Measurements from ENCODE around the gene FUT2.
"Not testable (repeated sequence)": the region's sequence is repeated elsewhere in the genome, so short reads cannot be mapped to it uniquely, and the experiment has no call there.

Gene FUT2

DNA sequence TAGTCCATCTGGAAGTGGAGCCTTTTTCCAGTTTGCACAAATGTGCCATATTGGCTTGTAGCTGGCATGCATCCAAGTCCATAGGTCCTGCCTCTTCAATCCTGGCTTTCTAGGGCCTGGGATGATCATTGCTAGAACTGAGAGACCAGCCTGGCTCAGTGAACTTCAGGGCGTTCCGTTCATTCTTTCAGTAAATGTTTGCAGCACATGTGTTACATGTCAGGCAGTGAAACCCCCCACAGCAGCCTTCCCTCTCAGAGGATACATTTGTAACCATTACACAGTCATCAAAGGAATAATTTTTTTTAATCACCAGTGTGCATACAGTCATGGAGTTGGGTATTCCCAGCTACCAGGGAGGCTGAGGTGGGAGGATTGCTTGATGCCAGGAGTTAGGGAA is 9.7 kb downstream of the FUT2 start:
- DNase-seq: no peak

DNA sequence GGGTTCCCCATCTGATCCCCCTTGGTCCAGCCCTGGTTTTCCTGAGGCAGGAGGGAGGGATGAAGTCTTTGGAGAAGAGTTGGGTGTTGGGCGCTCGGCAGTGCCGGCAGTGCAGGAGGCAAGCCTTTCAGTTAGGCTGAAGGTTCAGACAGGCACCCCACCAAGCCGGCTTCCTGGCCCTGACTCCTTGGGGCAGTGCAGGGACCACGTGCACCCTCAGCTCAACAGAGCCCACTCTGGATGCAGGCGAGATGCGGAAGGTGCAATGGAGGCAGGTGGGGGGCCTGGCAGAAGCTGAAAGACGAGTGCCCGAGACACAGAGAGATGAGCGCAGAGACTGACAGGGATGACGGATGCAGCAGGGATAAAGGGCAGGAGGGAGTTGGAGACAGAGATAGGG is 12.7 kb downstream of the FUT2 start:
- no peak for DNase-seq

DNA sequence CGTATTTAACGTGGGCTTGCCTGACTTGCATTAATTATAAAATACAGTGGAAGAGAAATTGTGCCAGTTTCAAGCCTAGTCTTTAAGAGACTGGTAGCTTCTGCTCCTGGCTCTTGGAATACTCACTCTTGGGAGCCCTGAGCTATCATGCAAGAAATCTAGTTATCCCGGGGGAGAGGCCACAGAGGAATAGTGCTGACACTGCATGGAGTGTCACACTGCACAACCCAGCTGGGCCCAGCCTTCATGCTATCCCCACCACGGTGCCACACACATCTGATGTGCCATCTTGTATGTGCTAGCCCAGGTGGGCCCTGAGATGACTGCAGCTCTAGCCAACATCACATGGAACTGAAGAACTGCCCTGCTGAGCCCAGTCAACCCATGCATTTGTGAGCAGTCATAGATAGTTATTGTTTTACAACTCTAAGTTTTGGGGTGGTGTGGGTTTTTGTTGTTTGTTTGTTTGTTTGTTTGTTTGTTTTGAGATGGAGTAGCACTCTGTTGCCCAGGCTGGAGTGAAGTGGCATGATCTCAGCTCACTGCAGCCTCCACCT is 15.4 kb downstream of the FUT2 start:
- DNase-seq: no peak

DNA sequence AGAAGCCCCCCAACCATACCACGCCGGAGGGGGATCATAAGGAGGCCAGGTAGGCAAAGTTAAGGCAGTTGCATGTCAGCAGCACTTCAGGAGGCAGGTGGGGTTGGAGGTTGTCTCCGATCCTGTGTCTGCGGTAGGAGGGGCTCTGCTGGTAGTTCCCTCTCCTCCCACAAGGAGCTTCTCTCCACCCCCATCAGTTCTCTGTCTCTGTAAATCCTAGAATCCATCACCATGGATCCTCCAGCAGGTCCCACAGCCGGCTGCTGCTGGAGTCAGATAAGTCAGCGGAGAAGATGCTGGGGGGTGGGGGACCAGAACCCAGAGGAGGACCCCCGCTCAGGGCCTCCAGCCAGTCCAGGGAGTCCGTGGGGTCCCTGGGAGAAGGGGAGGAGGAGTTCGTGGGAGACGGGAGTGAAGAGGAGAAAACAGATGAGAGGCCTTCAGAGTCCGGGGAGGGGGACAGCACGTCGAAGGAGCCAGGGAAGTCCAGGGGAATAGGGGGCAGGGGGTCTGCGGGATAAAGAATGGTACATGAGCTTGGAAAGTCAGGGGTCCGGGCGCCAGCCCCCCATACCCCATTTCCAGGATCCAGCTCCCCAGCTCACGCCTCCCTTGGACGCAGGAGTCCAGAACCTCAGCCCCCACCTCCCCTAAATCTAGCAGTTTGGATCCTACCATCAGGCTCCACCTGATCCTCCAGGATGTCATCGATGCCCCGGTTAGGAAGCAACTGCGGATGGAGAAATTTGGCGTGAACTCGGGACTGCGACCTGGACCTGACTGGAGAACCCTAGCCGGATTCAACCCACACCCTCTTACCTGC is 17.5 kb downstream of the FUT2 start:
- DNase-seq: no peak

DNA sequence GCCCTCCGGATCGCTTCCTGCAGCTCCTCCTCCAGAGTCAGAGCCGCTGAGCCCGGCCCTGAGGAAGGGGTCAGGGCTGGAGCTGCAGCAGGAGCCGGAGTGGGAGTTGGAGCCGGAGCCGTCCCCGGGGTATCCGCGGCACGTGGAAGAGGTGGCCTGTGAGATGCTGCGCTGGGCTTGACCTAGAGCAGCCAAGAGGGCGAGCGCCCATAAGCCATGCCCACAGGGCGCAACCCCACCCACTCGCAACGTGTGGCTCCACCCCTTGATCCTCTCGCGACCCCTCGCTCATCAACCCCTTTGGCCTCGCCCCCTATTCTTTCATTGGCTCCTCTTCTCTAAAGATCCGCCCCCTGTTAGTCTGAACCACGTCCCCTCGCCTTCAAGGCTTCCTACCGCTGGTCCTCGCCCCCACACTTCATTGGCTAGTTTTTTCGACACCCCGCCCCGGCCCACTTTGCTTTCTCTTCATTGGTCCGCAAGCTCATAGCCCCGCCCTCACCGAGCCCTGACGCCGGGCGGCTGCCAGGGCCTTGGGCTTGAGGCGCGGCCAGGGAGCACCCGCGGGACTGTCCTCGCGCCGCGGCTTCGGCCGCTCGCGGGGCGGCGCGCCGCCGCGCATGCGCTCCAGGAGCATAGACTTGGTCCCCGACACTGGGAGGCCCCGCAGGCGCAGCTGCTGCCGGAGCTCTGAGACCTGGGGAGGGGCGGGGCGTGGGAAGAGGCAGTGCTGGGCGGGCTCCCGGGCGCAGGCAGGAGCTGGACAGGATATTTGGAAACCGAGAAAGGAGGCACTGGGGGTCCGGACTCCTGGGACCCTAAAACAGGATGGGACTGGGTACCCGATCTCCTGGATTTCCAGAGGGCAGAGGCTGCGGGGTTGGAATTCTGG is 18.3 kb downstream of the FUT2 start:
- DNase-seq: peak; percentile 95 to 96

DNA sequence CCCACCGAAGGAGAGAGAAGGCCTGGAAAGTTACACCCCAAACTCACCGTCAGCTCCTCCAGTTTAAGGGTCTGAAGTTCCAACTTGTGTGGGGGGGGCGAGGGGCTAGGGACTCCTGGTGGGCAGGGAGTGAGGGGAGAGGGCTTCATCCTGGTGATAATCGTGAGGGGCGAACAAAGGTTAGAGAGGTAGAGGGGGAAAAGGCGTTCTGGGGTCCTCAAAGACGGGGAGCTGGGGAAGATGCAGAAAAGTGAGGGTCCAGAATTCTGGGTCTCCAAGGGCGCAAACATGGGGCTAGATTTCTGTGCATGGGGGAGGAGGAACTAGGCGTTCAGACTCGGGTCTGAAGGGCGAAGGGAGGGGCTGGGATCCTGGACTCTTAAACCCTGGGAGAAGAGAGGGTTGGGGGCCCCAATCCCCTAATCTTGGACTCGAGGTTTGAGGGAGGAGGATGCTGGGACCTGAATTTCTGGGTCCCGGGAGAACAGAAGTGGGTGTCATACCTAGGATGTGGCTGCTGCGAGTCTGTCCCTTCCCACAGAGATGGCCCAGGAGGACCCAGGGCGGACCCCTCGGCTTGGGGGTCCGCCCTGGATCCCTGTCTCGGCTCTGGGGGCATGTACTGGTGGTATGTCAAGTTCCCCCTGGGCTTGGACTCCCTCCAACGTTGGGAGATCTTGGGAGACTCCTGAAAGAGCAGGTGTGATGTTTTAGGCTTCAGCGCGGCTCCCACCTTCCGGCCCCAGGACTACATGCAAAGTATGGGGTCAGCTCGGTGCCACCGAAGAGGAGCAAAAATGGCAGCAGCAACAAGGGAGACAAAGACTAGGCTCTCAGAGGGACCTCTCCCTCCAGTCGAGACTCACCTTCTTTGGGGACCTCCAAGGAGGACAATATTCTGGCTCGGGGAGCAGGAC is 19.2 kb downstream of the FUT2 start:
- DNase-seq: no peak

DNA sequence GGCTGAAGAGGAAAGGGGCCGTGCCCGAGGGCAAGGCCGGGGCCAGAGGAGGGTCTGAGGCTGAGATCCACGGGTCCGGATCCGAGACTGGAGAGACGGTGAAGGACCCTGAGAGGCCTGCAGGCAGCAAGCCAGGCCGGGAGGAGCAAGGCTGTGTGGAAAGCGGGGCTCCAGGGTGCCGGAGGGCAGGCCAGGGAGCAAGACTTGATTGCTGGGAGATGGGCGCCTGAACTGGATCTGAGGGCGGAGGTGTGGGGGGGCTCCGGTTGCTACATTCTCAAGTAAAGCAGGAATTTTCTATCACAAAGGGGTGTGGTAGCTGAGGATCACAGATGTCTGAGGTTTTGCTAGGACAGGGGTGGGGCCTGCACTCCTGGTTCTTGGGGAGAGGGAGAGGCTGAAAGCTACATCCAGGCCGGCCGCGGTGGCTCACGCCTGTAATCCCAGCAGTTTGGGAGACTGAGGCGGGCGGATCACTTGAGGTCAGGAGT is 20.0 kb downstream of the FUT2 start:
- no peak for DNase-seq

DNA sequence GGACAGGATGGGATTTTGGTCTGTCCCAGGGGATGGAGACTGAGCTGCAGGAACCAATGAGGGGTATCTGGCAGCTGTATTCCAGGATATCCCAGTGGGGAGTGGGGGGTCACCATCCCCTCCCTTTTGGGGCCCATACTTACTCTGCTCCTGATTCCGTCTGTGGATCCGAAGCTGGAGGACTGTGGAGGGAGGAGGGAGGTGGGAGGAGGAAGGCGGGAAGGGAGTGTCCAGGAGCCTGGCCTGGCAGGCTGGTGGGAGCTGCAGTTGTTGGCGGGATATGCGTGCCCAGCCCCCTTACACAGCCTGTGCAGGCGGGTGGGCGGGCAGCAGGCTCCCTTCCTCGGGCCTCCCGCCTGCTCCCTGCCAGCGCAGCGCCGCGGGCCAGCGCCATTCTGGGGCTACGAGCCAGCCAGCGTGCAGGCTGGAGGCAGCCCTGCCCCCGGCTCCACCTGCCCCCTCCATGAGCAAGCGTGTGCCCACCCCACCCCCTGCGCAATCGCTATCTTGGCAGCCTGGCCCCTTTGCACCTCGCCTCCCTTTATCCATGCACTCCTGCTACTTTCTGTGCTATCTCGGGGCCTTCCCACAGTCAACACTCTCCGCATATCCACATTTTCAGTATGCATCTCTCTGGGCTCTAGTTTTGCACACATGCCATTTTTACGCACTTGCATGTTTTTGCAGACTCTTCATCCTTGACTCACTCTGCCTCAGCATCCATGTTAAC is 21.0 kb downstream of the FUT2 start:
- DNase-seq: no peak

DNA sequence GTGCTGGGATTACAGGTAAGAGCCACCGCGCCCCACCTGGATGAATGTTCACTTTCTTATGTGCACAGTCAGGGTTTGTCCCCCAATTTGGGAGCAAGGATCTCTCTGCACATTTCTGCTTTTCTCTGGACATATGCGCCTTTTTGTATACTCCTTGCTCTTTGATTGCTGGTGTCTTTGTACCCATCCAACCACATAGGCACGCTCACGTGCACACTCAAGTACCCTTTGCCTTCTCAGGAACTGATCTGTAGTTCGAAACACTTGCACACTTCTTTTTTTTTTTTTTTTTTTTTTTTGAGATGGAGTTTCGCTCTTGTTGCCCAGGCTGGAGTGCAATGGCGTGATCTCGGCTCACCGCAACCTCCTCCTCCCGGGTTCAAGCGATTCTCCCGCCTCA is 22.3 kb downstream of the FUT2 start:
- not testable (repeated sequence) for DNase-seq

DNA sequence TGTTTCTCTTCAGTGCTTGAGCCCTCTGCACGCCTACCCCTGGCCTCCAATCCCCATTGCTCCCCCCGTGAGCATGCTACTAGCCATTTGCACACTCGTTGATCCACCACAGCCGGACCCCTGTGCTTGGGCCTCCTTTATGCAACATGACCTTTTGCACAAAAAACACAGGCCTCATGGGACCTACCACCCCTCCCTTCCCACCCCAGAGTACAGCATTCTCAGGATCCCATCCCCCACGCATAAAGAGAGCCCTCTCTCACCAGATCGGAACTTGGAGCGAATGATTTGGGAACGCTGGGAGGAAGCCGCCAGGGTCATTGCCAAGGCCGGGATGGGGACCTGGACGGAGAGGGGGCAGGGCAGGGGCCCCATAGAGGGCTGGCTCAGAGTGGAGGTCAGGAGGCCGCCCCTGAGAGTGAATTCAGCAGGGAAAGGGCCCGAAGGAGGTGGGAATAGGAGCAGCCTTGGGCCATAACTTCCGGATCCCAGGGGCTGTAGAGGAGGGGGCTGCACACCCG is 23.0 kb downstream of the FUT2 start:
- no peak for DNase-seq

DNA sequence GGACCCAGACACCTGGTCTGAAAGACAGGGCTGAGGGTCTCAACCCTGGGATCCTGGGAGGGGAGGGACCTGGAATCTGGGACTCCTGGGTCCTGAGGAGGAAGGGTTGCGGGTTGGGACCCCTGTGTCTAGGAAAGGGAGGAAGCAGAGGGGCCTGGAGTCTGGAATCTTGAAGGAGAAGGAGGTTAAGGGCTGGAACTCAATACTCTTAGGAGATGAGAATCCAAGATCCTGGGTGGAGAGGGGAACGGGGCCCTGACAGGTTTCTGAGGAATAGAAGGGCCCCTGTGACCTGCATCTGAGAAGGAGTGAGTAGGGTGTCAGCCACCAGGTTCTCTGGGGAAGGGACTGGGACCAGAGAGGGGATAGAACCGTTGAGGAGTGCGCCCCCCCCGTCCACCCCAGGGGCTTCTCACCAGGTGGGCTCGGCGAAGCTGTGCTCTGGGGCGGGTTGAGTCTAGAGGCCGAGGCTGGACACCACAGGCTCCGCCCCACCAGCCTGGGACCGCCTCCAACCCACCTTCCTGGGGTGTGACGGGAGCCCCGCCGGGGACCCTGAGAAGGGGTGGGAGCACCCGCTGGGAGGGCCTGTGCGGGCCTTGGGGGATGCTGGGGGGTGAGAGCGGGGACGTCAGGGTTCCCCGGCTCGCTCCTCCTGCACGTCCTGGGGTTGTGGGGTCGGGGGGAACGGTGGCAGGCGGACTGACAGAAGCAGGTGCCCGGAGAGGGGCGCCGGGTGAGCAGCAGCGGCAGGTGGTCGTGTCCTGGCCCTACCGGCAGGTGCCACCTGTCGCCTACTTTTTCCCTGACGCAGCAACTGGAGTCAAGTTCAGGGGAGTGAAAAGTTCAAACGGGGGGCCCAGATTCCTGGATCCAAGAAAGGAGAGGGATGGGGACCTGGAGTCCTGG is 23.7 kb downstream of the FUT2 start, which contains the start of gene MAMSTR:
MAMSTR (minus strand) TSS at position 463 of the 909 bp plus-strand sequence. CDS start 694 bp downstream, outside the sequence.
- DNase-seq: no peak

DNA sequence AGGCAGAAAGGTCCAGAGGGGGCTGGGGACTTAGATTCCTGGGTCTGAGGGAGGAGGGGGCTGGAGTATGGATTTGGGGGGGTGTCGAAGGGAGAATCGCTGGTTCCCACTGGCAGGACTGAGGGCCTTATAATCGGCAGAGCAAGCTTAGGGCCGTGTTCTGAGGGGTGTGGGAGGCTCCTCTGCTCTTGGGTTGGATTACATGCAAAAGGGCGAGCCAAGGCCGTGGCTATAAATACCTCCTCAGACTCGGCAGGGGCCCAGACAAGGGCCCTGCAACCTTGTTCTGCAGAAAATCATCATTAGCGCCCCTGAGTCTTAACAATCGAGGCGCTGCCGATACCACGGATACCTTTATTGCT is 24.5 kb downstream of the FUT2 start:
- DNase-seq: no peak

DNA sequence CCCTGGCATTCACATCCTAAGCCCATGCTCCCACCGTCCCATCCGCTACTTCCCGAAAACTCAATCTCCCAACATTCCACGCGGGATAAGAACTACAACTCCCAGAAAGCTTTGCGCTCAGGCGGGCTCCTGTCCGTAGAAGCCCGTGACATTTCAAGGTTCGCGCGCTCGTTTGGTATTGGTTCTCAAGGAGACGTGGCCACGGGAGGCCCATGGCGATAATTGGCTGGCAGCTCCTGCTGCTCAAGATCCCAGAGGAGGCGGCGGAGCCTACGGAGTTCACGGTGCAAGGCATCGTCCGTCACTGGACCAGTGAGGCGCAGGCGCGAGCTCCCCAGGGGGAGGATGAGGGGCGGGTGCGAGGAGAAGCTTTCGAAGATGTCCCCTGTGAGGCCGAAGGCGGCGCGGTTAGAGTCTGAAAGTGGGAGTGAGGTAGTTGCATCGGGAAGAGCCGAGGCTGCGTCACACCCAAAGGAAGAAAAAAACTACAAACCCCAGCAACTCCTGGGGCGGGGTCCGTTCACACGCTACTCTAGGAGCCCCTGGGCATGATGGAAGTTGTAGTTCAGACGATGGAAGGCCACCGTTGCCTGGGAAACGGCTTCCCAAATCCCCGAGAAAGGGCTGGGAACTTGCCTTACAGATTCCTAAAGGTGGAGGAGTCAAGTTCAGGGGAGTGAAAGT is 25.0 kb downstream of the FUT2 start:
- DNase-seq: peak; percentile 85 to 88

DNA sequence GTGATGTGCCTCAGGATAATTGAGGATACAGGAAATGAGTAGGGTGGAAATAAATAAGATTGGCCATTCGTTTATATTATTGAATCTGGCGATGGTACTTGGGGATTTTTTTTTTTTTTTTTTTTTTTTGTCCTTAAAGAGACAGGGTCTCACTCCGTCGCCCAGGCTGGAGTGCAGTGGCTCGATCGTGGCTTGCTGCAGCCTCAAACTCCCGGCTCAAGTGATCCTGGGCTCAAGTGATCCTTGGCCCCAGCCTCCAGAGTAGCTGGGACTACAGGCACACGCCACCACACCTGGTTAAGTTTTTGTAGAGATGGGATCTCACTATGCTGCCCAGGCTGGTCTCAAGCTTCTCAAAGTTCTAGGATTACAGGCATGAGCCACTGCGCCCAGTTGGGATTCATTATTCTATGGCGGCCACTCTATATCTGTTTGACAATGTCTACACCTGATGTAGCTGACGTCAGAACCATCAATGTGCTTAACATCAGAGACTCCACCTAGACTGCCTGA is 26.5 kb downstream of the FUT2 start:
- DNase-seq: no peak

DNA sequence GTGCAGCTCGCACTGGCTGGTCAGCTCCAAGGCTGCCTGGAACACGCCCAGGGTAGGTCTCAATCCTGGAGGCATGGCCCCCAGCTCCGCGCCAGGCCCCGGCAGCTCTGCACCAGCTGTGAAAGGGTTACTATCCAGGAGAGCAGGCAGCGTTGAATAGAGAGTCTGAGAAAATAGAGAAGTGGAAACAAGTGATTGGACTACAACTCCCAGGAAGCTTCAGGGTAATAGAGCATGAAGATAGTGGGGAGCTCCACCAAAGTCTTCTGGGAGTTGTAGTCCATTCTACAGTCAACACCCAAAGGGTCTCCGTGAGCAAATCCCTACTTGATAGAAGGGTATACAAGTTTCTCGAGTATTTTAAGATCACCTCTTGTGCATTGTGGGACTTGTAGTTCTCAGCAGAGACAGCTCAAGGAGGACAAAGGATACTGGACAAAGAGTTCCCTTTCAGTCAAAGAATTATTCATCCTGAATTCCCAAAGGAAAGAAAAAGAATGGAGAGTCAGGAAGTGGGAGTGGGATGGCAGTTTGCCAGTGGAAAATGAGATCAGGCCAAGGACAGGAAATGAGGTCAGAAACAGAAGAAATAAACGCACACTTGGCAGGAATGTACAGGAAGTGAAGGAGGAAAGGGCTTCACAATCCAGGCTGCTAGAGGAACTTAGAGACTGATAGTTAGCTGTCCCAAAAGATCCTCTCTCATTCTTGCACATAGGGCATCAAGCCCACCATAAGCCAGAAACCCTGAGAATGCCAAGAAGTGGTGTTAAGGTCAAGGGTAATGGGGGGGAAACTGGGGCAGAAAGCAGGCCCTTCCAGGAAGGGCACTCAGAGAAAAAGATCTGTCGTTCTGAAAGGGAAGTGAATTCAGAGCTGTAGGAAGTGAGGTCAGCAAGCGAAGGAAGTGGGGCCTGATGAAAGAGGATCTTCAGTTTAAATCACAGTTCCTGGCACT is 29.3 kb downstream of the FUT2 start:
- DNase-seq: no peak

DNA sequence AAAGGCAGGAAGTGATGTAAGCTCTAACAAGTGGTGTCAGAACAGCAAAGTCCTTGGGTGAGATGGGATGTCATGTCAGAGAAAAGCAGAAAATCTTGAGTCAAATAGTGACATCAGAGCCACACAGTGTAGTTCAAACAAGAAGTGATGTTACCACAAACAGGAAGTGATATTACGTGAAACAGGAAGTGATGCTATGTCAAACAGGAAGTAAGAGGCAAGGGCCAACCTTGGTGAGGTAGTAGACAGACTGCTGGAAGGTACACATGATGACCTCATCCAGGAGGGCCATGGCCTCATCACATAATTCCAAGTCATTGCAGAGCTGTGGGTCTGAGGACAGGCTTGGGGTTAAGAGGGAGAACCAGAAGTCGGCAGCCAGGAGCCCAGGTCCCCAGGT is 30.8 kb downstream of the FUT2 start:
- no peak for DNase-seq

DNA sequence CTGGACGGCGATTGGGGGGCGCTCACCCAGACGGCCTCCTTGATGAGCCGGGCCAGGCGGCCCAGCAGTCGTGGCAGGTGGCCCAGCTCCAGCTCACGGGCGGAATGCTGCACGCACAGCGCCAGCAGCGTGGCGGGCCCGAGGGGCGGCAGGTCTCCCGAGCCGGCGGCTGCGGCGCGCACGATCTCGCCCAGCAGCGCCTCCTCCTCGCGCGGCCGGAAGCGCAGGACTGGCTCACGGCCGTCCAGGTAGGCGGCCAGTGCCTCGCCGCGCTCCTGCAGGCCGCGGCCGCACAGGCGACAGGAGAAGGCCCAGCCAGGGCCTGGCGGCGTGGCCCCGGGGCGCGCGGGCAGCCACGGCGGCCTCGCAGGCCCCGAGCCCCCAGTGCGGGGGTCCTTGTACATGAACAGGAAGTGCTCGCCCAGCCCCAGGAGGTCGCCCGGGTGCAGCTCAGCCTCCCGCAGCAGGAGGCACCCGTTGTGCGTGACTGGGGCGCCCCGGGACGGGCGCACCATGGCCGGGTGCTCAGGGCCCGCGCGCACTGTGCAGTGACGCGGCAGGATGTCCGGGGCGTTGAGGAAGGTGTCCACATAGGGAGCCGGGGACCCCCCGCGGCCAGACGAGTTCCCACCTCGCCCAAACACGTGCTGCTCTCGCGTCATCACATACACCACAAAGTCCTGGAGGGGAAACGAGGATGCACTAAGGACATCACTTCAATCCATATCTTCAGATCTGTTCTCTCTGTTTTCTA is 33.3 kb downstream of the FUT2 start:
- DNase-seq: no peak
